H1 (cell line): ENCODE measurements around the gene LCE2D. TPM values are rescaled to one million over a fixed set of nuclear protein-coding genes. Genes with fewer than 3 reads are reported as not detected.

ENCODE experiments used
- CTCF ChIA-PET: fragments of 300-600 bp; sonication (Branson Sonifier 250); formaldehyde crosslinking; loops from one replicate; lab custom pipeline; 2021; ENCODE audit not compliant: partially characterized antibody; lab: Charles Lee
- POLR2A ChIA-PET: fragments of 300-600 bp; sonication (Branson Sonifier 250); formaldehyde crosslinking; loops from one replicate; lab custom pipeline; 2021; ENCODE audit warnings: inconsistent platforms; ENCODE audit not compliant: partially characterized antibody; lab: Charles Lee
- DNase-seq, 2 experiments: peaks; one replicate each; pipeline versions ENCODE4 v3.0.0 to v3.0.0-alpha.2; 2010 to 2022; ENCODE audit warnings: low spot score in 2 of 2, low read depth in 1 of 2, mixed read lengths in 1 of 2
- FAIRE-seq: peaks from 2 replicates; lab custom pipeline; 2011; peaks lifted over from hg19 to GRCh38; lab: Jason Lieb, UNC
- H2AFZ ChIP-seq: 2 replicates; pipeline ENCODE4 v1.8.1; 2012; ENCODE audit warnings: low read length, inconsistent platforms
- H2AK5ac ChIP-seq: 2 replicates; pipeline ENCODE4 v1.6.1; 2013; ENCODE audit warnings: low read depth, low read length
- H2BK120ac ChIP-seq: replicated peaks from 2 replicates; pipeline ENCODE3; 2013; ENCODE audit warnings: low read depth, low read length, inconsistent platforms
- H2BK12ac ChIP-seq: 2 replicates; pipeline ENCODE4 v1.6.1; 2013; ENCODE audit warnings: low read depth, low read length
- H2BK15ac ChIP-seq: 2 replicates; pipeline ENCODE4 v1.6.1; 2013; ENCODE audit warnings: low read length
- H2BK20ac ChIP-seq: 2 replicates; pipeline ENCODE4 v1.6.1; 2013; ENCODE audit warnings: low read length
- H2BK5ac ChIP-seq: 2 replicates; pipeline ENCODE4 v1.6.1; 2013; ENCODE audit warnings: low read depth, low read length
- H3K14ac ChIP-seq: 2 replicates; pipeline ENCODE4 v1.6.1; 2013; ENCODE audit warnings: inconsistent platforms; ENCODE audit not compliant: insufficient read length
- H3K18ac ChIP-seq: 2 replicates; pipeline ENCODE4 v1.6.1; 2013; ENCODE audit warnings: low read length; ENCODE audit errors: extremely low read depth
- H3K23ac ChIP-seq: 2 replicates; pipeline ENCODE4 v1.6.1; 2013; ENCODE audit warnings: inconsistent platforms; ENCODE audit not compliant: insufficient read length
- H3K23me2 ChIP-seq: 2 replicates; pipeline ENCODE4 v1.6.1; 2013; ENCODE audit warnings: low read depth, low read length
- H3K27ac ChIP-seq: 2 replicates; pipeline ENCODE4 v1.6.1; 2011; ENCODE audit warnings: low read depth, low read length, inconsistent platforms
- H3K27me3 ChIP-seq, 4 experiments: replicated peaks in 1 of 4; 1 replicate in 1 of 4; 2 replicates in 3 of 4; pipeline versions ENCODE4 v1.6.1 to v1.8.1; 2011 to 2013; ENCODE audit warnings: low read length in 3 of 4, mild to moderate bottlenecking in 3 of 4, inconsistent platforms in 2 of 4, mixed read lengths in 2 of 4, moderate library complexity in 1 of 4; ENCODE audit not compliant: control insufficient read depth in 3 of 4, insufficient read depth in 3 of 4; ENCODE audit errors: extremely low read depth in 1 of 4
- H3K36me3 ChIP-seq, 4 experiments: 2 replicates each; pipeline versions ENCODE4 v1.6.1 to v1.8.1; 2011 to 2013; ENCODE audit warnings: mild to moderate bottlenecking in 4 of 4, low read length in 3 of 4, moderate library complexity in 2 of 4, control low read depth in 1 of 4, inconsistent platforms in 1 of 4; ENCODE audit not compliant: insufficient read depth in 4 of 4, control insufficient read depth in 2 of 4
- H3K4ac ChIP-seq: replicated peaks from 2 replicates; pipeline ENCODE3; 2013; ENCODE audit warnings: low read length, low read depth, mixed read lengths, inconsistent platforms; ENCODE audit not compliant: insufficient read length
- H3K4me1 ChIP-seq, 4 experiments: replicated peaks in 1 of 4; 1 replicate in 1 of 4; 2 replicates in 3 of 4; pipeline versions ENCODE4 v1.6.1 to v1.8.1; 2011 to 2013; ENCODE audit warnings: low read length in 3 of 4, inconsistent platforms in 2 of 4, mixed read lengths in 1 of 4; ENCODE audit not compliant: insufficient read depth in 4 of 4, control insufficient read depth in 3 of 4
- H3K4me2 ChIP-seq, 2 experiments: 2 replicates each; pipeline versions ENCODE4 v1.6.1 to v1.8.1; 2011 to 2013; ENCODE audit warnings: low read depth in 2 of 2, low read length in 2 of 2, control low read depth in 1 of 2, inconsistent platforms in 1 of 2, mild to moderate bottlenecking in 1 of 2; ENCODE audit not compliant: insufficient read depth in 1 of 2
- H3K4me3 ChIP-seq, 4 experiments: fragments of 200-600, 300-600 bp in 1 of 4; sonication (generic), shearing (Covaris generic), sonication (Bioruptor Twin) in 1 of 4; 2 replicates each; pipeline versions ENCODE4 v1.5.1 to v1.8.1; 2011 to 2016; ENCODE audit warnings: low read length in 4 of 4, low read depth in 3 of 4, control low read depth in 2 of 4, inconsistent platforms in 2 of 4, mild to moderate bottlenecking in 2 of 4, mixed read lengths in 1 of 4, moderate library complexity in 1 of 4; ENCODE audit not compliant: insufficient read depth in 2 of 4; ENCODE audit errors: extremely low read depth in 1 of 4
- H3K56ac ChIP-seq: replicated peaks from 2 replicates; pipeline ENCODE3; 2013; ENCODE audit warnings: low read depth, mild to moderate bottlenecking, mixed read lengths, low read length, inconsistent platforms; ENCODE audit not compliant: insufficient read length
- H3K79me1 ChIP-seq: 2 replicates; pipeline ENCODE4 v1.6.1; 2013; ENCODE audit warnings: low read depth, low read length, control low read depth
- H3K79me2 ChIP-seq, 2 experiments: 2 replicates each; pipeline versions ENCODE4 v1.6.1 to v1.8.1; 2012 to 2013; ENCODE audit warnings: low read length in 2 of 2, mild to moderate bottlenecking in 2 of 2, inconsistent platforms in 1 of 2; ENCODE audit not compliant: insufficient read depth in 2 of 2, control insufficient read depth in 1 of 2
- H3K9ac ChIP-seq, 4 experiments: replicated peaks in 1 of 4; 1 replicate in 1 of 4; 2 replicates in 3 of 4; pipeline versions ENCODE4 v1.6.1 to v1.8.1; 2011 to 2013; ENCODE audit warnings: low read depth in 3 of 4, low read length in 3 of 4, control low read depth in 2 of 4, mild to moderate bottlenecking in 2 of 4, moderate library complexity in 2 of 4, inconsistent platforms in 1 of 4; ENCODE audit errors: extremely low read depth in 1 of 4
- H3K9me3 ChIP-seq, 2 experiments: 2 replicates each; pipeline versions ENCODE4 v1.6.1 to v1.8.1; 2012 to 2013; ENCODE audit warnings: mild to moderate bottlenecking in 2 of 2, moderate library complexity in 2 of 2, control low read depth in 1 of 2, inconsistent platforms in 1 of 2, low read depth in 1 of 2, low read length in 1 of 2, mixed read lengths in 1 of 2; ENCODE audit not compliant: insufficient read depth in 2 of 2
- H4K20me1 ChIP-seq, 2 experiments: replicated peaks in 1 of 2; 2 replicates each; pipeline versions ENCODE3 to v1.8.1; 2011 to 2013; ENCODE audit warnings: inconsistent platforms in 2 of 2, low read length in 2 of 2, mild to moderate bottlenecking in 1 of 2; ENCODE audit not compliant: insufficient read depth in 2 of 2, control insufficient read depth in 1 of 2
- H4K5ac ChIP-seq: 2 replicates; pipeline ENCODE4 v1.6.1; 2013; ENCODE audit warnings: low read length, low read depth, mixed read lengths, inconsistent platforms; ENCODE audit not compliant: insufficient read length
- H4K8ac ChIP-seq: 2 replicates; pipeline ENCODE4 v1.8.0; 2013; ENCODE audit warnings: mild to moderate bottlenecking, moderate library complexity, low read length, inconsistent platforms; ENCODE audit not compliant: insufficient read depth; ENCODE audit errors: extremely low read depth
- H4K91ac ChIP-seq: replicated peaks from 2 replicates; pipeline ENCODE3; 2013; ENCODE audit warnings: low read length, mixed read lengths, inconsistent platforms; ENCODE audit not compliant: insufficient read length
- E2F6 ChIP-seq: IDR thresholded peaks from 2 replicates; pipeline ENCODE4 v1.6.1; 2012; ENCODE audit warnings: inconsistent platforms
- TBP ChIP-seq: IDR thresholded peaks from 2 replicates; pipeline ENCODE4 v1.6.1; 2011; ENCODE audit warnings: low read depth, low read length, improper control_type of control experiment
- USF2 ChIP-seq: IDR thresholded peaks from 2 replicates; pipeline ENCODE4 v1.6.1; 2011; ENCODE audit warnings: low read length, improper control_type of control experiment
- WGBS, 2 experiments: shearing (Covaris generic) in 1 of 2; methylation state at CpG; one replicate each; pipeline versions ENCODE4 v1.1.6 to v1.1.7; 2013 to 2015; ENCODE audit warnings: low lambda C conversion rate in 2 of 2, mixed read lengths in 2 of 2, inconsistent platforms in 1 of 2, low coverage in 1 of 2, missing lambda C conversion rate in 1 of 2; ENCODE audit not compliant: insufficient replicate concordance in 2 of 2, insufficient coverage in 1 of 2, insufficient read length in 1 of 2; ENCODE audit errors: extremely low coverage in 1 of 2, missing lambda C conversion rate in 1 of 2; 5-methylcytosine and 5-hydroxymethylcytosine counted together
- polyA plus RNA-seq, 7 experiments: library from polyadenylated mRNA; depleted of rRNA in 3 of 7; stranded (reverse) in 5 of 7; unstranded in 2 of 7; fragments of >200 nt in 5 of 7; fragments of 200-250 nt in 2 of 7; gene quantifications; 1 replicate in 5 of 7; 2 replicates in 1 of 7; 4 replicates in 1 of 7; pipeline versions ENCODE4 v1.2.1 to v1.2.3, GENCODE V29; 2011 to 2013; ENCODE audit warnings: missing spikeins in 2 of 7, mixed read lengths in 2 of 7
- total RNA-seq: library from RNA; stranded (reverse); fragmentation: NEBNext Ultra II Directional; extraction: Animal tissue kit (Norgen Biotek cat#: 25700); gene quantifications from 2 replicates; pipeline ENCODE4 v1.2.1, GENCODE V29; 2021

LCE2D gene
- total and polyA plus RNA-seq, 2 of the 8 experiments (the other 6 are each of a cell fraction or from before 2014, with no cell fraction given), result not detected

- no peaks in the 10 kb centered on the region for H3K4me1 ChIP-seq
- H2BK15ac ChIP-seq, result no peak overlapping the region
- H3K14ac ChIP-seq, result no peak overlapping the region
- no peak overlapping the region for H2BK120ac ChIP-seq
- H3K79me1 ChIP-seq, result no peaks in the 10 kb centered on the region
- no peaks in the 10 kb centered on the region for H3K79me2 ChIP-seq
- peaks cover 54 to 57% of the 10 kb centered on the region in 2 experiments for H3K9me3 ChIP-seq
- no peak overlapping the region for H3K56ac ChIP-seq
- 83% methylated on average over 4 of the region's 4 CpGs; no CpG with 5 or more reads in 1 of the 2 experiments for WGBS, 2 experiments
- H4K8ac ChIP-seq, result no peak overlapping the region
- POLR2A ChIA-PET, result no interaction called here
- H2BK20ac ChIP-seq, result no peak overlapping the region
- H3K23ac ChIP-seq, result no peak overlapping the region
- FAIRE-seq, result no peak
- no peaks in the 10 kb centered on the region for H3K36me3 ChIP-seq
- no peaks in the 10 kb centered on the region for H3K23me2 ChIP-seq
- no peak overlapping the region for H3K4ac ChIP-seq
- no peak overlapping the region for H4K91ac ChIP-seq
- H3K9ac ChIP-seq, result no peak overlapping the region
- no peak overlapping the region for H4K5ac ChIP-seq
- no peak for TF ChIP-seq TBP
- TF ChIP-seq E2F6, result no peak
- TF ChIP-seq USF2, result no peak
- TF ChIP-seq, all 59 proteins: peak for 0
- Histone ChIP-seq H3K27me3 (no peaks in the 10 kb centered on the region), H2AK5ac (no peak overlapping the region), H3K4me2 (no peak overlapping the region), H2BK5ac (no peak overlapping the region), H3K4me3 (no peak overlapping the region), H3K18ac (no peak overlapping the region), H3K27ac (no peak overlapping the region), H2AFZ (no peak overlapping the region), H2BK12ac (no peak overlapping the region), H4K20me1 (no peaks in the 10 kb centered on the region)
- DNase-seq, result no peak
- CTCF ChIA-PET, result no interaction called here
Measured at GRCh38 chr1:152657677-152658076, 5.5 kb upstream of the LCE2D start.
